ENCODE measurements around the gene PPL.

PPL gene

DNA sequence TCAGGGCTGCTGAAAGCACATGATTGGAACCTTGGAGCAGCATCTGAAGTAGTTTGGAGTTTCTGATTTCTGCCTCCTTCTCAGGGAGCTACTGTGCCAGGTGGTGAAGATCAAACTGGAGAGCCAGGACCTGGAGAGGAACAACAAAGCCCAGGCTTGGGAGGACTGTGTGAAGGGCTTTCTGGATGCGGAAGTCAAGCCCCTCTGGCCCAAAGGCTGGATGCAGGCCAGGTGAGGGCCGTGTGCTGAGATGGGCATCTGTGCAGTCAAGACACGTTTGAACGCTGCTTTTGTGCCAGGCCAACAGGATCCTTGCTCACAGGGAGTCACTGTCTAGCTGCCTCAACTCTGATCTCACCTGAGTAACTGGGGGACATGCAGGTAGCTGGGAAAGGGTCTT is 65.9 kb downstream of the PPL start:
- no peak for TF ChIP-seq ZNF530 (tag by site-specific recombination; IDR thresholded peaks at IDR 0.05; ENCODE audit: low read depth)
- no peak for TF ChIP-seq ZNF350 (tag by site-specific recombination; IDR thresholded peaks at IDR 0.05)
- TF ChIP-seq, protein P1, sequence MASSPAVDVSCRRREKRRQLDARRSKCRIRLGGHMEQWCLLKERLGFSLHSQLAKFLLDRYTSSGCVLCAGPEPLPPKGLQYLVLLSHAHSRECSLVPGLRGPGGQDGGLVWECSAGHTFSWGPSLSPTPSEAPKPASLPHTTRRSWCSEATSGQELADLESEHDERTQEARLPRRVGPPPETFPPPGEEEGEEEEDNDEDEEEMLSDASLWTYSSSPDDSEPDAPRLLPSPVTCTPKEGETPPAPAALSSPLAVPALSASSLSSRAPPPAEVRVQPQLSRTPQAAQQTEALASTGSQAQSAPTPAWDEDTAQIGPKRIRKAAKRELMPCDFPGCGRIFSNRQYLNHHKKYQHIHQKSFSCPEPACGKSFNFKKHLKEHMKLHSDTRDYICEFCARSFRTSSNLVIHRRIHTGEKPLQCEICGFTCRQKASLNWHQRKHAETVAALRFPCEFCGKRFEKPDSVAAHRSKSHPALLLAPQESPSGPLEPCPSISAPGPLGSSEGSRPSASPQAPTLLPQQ (tag by site-specific recombination; IDR thresholded peaks at IDR 0.05) = no peak
- no peak for TF ChIP-seq ZNF416 (tag by site-specific recombination; IDR thresholded peaks at IDR 0.05)
- TF ChIP-seq ZNF600 (tag by site-specific recombination; IDR thresholded peaks at IDR 0.05) = no peak
- no peak for TF ChIP-seq ZNF561 (tag by site-specific recombination; IDR thresholded peaks at IDR 0.05; ENCODE audit: borderline replicate concordance)
- TF ChIP-seq ZNF473 (tag by site-specific recombination; IDR thresholded peaks at IDR 0.05) = no peak
- TF ChIP-seq GFI1B (tag by site-specific recombination; IDR thresholded peaks at IDR 0.05) = no peak
- no peak for TF ChIP-seq ZNF521 (tag by site-specific recombination; IDR thresholded peaks at IDR 0.05)
- TF ChIP-seq, protein P2, sequence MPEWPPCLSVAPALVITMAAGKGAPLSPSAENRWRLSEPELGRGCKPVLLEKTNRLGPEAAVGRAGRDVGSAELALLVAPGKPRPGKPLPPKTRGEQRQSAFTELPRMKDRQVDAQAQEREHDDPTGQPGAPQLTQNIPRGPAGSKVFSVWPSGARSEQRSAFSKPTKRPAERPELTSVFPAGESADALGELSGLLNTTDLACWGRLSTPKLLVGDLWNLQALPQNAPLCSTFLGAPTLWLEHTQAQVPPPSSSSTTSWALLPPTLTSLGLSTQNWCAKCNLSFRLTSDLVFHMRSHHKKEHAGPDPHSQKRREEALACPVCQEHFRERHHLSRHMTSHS (tag by site-specific recombination; IDR thresholded peaks at IDR 0.05) = no peak
- peaks cover 4 to 85% of the 10 kb centered on the region in 2 experiments; a peak in 2 of 3 replicates for H3K36me3 ChIP-seq (ENCODE audit: control insufficient read depth in 2 of 2, insufficient read depth in 1 of 2, low read length in 2 of 2)
- H3K4me1 ChIP-seq (ENCODE audit: control insufficient read depth, insufficient read depth, low read length) = no peaks in the 10 kb centered on the region
- ChIA-PET POLR2A (no interaction called here), CTCF (interaction anchor here (0.5 kb wide), 1 partner anchor 1876 kb away, joined by 3 read pairs; no protein-coding TSS in a partner anchor)
- no peak overlapping the region for H3K27ac ChIP-seq (ENCODE audit: extremely low read depth, low read depth, low read length)
- no peaks in the 10 kb centered on the region for H3K9me3 ChIP-seq (ENCODE audit: control insufficient read depth, insufficient read depth, low read depth, low read length)
- H3K4me3 ChIP-seq (ENCODE audit: low read depth, low read length) = no peak overlapping the region

DNA sequence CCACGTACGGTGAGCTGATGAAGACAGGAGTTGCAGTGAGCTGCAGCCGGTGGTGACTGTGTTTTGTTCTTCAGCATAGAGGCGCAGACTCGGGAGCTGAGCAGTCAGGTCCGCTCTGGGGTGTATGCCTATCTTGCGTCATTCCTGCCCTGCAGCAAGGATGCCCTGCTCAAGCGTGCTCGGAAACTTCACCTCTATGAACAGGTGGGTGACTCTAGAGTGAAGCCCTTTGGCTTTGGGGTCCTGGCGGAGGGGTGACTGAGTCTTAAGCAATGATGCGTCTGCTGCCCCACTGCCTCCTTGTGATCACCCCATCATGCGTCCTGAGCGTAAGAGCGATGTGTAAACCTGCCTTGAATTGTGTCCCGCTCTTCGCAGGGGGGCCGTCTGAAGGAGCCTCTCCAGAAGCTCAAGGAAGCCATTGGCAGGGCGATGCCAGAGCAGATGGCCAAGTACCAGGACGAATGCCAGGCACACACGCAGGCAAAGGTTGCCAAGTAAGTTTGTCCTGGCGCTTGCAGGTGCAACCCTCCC is 66.7 kb downstream of the PPL start:
- no peaks in the 10 kb centered on the region for H3K4me1 ChIP-seq (ENCODE audit: control insufficient read depth, insufficient read depth, low read length)
- H3K4me3 ChIP-seq (ENCODE audit: low read depth, low read length) = no peak overlapping the region
- H3K27ac ChIP-seq (ENCODE audit: extremely low read depth, low read depth, low read length) = no peak overlapping the region
- POLR2A ChIA-PET = no interaction called here
- no peaks in the 10 kb centered on the region for H3K9me3 ChIP-seq (ENCODE audit: control insufficient read depth, insufficient read depth, low read depth, low read length)
- H3K36me3 ChIP-seq (ENCODE audit: control insufficient read depth in 2 of 2, insufficient read depth in 1 of 2, low read length in 2 of 2) = peaks cover 0 to 81% of the 10 kb centered on the region in 2 experiments; a peak in 2 of 3 replicates
- CTCF ChIA-PET = no interaction called here
- TF ChIP-seq ZNF768 (tag by site-specific recombination; IDR thresholded peaks at IDR 0.05) (no peak), GLIS1 (tag by site-specific recombination; IDR thresholded peaks at IDR 0.05) (no peak), ZNF214 (tag by site-specific recombination; IDR thresholded peaks at IDR 0.05; ENCODE audit: borderline replicate concordance) (no peak), ZNF76 (tag by site-specific recombination; IDR thresholded peaks at IDR 0.05; ENCODE audit: borderline replicate concordance, low read depth) (no peak), ZNF701 (tag by site-specific recombination; IDR thresholded peaks at IDR 0.05) (no peak), ZNF561 (tag by site-specific recombination; IDR thresholded peaks at IDR 0.05; ENCODE audit: borderline replicate concordance) (no peak), ZNF610 (tag by site-specific recombination; IDR thresholded peaks at IDR 0.05; ENCODE audit: borderline replicate concordance) (no peak), ZNF140 (tag by site-specific recombination; IDR thresholded peaks at IDR 0.05) (no peak), ZNF777 (tag by site-specific recombination; IDR thresholded peaks at IDR 0.05; ENCODE audit: borderline replicate concordance) (no peak), ZBTB48 (tag by site-specific recombination; IDR thresholded peaks at IDR 0.05) (no peak)
- TF ChIP-seq, protein P3, sequence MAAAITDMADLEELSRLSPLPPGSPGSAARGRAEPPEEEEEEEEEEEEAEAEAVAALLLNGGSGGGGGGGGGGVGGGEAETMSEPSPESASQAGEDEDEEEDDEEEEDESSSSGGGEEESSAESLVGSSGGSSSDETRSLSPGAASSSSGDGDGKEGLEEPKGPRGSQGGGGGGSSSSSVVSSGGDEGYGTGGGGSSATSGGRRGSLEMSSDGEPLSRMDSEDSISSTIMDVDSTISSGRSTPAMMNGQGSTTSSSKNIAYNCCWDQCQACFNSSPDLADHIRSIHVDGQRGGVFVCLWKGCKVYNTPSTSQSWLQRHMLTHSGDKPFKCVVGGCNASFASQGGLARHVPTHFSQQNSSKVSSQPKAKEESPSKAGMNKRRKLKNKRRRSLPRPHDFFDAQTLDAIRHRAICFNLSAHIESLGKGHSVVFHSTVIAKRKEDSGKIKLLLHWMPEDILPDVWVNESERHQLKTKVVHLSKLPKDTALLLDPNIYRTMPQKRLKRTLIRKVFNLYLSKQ (tag by site-specific recombination; IDR thresholded peaks at IDR 0.05; ENCODE audit: borderline replicate concordance) = no peak
- TF ChIP-seq, protein P4, sequence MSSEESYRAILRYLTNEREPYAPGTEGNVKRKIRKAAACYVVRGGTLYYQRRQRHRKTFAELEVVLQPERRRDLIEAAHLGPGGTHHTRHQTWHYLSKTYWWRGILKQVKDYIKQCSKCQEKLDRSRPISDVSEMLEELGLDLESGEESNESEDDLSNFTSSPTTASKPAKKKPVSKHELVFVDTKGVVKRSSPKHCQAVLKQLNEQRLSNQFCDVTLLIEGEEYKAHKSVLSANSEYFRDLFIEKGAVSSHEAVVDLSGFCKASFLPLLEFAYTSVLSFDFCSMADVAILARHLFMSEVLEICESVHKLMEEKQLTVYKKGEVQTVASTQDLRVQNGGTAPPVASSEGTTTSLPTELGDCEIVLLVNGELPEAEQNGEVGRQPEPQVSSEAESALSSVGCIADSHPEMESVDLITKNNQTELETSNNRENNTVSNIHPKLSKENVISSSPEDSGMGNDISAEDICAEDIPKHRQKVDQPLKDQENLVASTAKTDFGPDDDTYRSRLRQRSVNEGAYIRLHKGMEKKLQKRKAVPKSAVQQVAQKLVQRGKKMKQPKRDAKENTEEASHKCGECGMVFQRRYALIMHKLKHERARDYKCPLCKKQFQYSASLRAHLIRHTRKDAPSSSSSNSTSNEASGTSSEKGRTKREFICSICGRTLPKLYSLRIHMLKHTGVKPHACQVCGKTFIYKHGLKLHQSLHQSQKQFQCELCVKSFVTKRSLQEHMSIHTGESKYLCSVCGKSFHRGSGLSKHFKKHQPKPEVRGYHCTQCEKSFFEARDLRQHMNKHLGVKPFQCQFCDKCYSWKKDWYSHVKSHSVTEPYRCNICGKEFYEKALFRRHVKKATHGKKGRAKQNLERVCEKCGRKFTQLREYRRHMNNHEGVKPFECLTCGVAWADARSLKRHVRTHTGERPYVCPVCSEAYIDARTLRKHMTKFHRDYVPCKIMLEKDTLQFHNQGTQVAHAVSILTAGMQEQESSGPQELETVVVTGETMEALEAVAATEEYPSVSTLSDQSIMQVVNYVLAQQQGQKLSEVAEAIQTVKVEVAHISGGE (tag by site-specific recombination; conservative IDR thresholded peaks at IDR 0.05; ENCODE audit: low read depth) = no peak
- TF ChIP-seq, protein P5, sequence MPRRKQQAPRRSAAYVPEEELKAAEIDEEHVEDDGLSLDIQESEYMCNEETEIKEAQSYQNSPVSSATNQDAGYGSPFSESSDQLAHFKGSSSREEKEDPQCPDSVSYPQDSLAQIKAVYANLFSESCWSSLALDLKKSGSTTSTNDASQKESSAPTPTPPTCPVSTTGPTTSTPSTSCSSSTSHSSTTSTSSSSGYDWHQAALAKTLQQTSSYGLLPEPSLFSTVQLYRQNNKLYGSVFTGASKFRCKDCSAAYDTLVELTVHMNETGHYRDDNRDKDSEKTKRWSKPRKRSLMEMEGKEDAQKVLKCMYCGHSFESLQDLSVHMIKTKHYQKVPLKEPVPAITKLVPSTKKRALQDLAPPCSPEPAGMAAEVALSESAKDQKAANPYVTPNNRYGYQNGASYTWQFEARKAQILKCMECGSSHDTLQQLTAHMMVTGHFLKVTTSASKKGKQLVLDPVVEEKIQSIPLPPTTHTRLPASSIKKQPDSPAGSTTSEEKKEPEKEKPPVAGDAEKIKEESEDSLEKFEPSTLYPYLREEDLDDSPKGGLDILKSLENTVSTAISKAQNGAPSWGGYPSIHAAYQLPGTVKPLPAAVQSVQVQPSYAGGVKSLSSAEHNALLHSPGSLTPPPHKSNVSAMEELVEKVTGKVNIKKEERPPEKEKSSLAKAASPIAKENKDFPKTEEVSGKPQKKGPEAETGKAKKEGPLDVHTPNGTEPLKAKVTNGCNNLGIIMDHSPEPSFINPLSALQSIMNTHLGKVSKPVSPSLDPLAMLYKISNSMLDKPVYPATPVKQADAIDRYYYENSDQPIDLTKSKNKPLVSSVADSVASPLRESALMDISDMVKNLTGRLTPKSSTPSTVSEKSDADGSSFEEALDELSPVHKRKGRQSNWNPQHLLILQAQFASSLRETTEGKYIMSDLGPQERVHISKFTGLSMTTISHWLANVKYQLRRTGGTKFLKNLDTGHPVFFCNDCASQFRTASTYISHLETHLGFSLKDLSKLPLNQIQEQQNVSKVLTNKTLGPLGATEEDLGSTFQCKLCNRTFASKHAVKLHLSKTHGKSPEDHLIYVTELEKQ (tag by site-specific recombination; IDR thresholded peaks at IDR 0.05; ENCODE audit: borderline replicate concordance) = no peak

Data from HEK293 (cell line).